Measurements from ENCODE around the gene PDE6G. TPM values are rescaled to one million over a fixed set of nuclear protein-coding genes. Genes with fewer than 3 reads are reported as not detected.

Gene PDE6G
- total and polyA plus RNA-seq, 9 donors, result 0.22 to 1.3 (median 0.39) TPM; not detected in 6

DNA sequence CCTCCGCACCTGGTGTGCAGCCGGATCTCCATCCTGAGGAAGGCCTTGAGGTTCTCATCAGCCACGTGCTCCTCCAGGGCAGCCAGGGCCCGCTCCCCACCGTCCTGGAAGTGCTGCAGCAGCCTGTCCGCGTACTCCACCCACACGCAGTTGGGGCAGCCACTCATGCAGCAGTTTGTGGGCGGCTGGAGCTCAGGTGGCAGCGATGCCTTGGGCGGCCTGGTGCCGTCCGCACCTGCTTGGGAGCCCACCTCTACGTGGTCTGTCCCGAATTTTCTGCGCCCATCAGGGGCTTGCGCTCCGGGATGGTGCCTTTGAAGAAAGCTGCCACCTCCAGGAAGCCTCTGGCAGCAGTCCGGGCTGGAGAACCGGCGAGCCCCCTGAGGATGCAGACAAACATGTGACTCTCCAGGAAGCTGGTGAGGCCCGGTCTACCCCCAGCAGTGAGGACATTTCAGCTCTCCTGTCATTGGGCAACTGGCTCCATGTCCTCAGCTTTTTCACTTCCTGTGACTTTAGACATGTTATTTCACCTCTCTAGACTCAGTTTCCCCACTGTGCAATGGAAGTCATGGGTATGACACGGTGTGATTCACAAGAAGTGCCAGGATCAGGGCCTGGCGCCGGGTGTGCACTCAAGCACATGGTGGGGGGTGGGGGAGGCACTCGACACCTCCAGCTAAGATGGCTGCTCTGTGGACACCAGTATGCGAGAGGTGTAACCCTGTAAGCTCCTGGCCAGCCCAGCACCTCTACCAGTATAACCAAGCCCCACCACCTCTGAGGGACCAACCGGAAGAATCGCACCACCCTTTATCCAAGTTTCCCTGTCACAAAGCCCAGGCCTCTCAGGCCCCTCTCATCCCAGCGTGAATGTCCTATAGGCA is 9.1 kb upstream of the PDE6G start:
- no peaks in the 10 kb centered on the region for H3K36me3 ChIP-seq
- no peak for DNase-seq
- peak overlapping the region; percentile 55 for H3K4me3 ChIP-seq
- intact Hi-C loops (cut with DNase I), result no loop called here
- H3K27ac ChIP-seq, result peak overlapping the region; percentile 32 to 78
- WGBS, 3 donors, result 58 to 63% (median 59%) methylated on average over 25 to 30 of the region's 30 CpGs
- H3K9me3 ChIP-seq, result no peaks in the 10 kb centered on the region
- no peaks in the 10 kb centered on the region for H3K27me3 ChIP-seq
- TF ChIP-seq EP300 (IDR thresholded peaks at IDR 0.05), result no peak
- TF ChIP-seq POLR2A (IDR thresholded peaks at IDR 0.05), result no peak
- TF ChIP-seq, protein P1, sequence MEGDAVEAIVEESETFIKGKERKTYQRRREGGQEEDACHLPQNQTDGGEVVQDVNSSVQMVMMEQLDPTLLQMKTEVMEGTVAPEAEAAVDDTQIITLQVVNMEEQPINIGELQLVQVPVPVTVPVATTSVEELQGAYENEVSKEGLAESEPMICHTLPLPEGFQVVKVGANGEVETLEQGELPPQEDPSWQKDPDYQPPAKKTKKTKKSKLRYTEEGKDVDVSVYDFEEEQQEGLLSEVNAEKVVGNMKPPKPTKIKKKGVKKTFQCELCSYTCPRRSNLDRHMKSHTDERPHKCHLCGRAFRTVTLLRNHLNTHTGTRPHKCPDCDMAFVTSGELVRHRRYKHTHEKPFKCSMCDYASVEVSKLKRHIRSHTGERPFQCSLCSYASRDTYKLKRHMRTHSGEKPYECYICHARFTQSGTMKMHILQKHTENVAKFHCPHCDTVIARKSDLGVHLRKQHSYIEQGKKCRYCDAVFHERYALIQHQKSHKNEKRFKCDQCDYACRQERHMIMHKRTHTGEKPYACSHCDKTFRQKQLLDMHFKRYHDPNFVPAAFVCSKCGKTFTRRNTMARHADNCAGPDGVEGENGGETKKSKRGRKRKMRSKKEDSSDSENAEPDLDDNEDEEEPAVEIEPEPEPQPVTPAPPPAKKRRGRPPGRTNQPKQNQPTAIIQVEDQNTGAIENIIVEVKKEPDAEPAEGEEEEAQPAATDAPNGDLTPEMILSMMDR (IDR thresholded peaks at IDR 0.05), result no peak
- peaks cover 12% of the 10 kb centered on the region for H3K4me1 ChIP-seq (ENCODE audit: insufficient read depth)

DNA sequence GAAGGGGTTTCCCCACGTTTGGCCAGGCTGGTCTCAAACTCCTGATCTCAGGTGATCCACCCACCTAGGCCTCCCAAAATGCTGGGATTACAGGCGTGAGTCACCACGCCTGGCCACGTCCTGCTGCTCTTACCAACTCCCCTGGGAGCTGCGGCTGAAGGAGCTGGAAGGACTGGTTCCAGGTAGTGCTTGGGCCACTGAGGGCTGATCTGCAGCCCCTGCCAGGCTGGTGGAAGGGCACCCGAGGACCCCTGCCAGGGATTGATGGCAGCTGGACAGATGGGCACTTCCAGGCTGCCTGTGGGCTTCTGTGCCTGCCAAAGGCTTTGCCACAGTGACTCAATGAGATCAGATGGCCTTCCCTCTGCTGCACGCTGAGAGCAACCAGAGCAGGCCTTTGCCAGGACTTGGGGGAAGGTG is 7.7 kb upstream of the PDE6G start:
- WGBS, 3 donors, result 77 to 86% (median 86%) methylated on average over 7 of the region's 7 CpGs
- Histone ChIP-seq H3K4me1 (ENCODE audit: insufficient read depth) (peaks cover 12% of the 10 kb centered on the region), H3K4me3 (no peak overlapping the region), H3K27ac (no peak overlapping the region), H3K36me3 (no peaks in the 10 kb centered on the region), H3K9me3 (no peaks in the 10 kb centered on the region), H3K27me3 (no peaks in the 10 kb centered on the region)
- DNase-seq, result no peak
- intact Hi-C loops (cut with DNase I), result no loop called here
- no peak for TF ChIP-seq POLR2A (IDR thresholded peaks at IDR 0.05)
- TF ChIP-seq, protein P1 (IDR thresholded peaks at IDR 0.05), result no peak
- TF ChIP-seq EP300 (IDR thresholded peaks at IDR 0.05), result no peak

DNA sequence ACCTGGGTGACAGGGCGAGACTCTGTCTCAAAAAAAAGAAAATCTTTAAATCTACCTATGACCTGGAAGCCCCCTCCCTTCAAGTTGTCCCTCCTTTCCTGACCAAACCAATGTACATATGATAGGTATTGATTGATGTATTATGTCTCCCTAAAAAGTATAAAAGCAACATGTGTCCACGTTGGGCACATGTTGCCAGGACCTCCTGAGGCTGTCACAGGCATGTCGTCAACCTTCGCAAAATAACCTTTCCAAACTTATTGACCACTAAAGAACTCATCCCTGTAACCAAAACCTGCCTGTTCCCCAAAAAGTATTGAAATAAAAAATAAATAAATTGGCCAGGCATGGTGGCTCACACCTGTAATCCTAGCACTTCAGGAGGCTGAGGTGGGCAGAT is 5.7 kb upstream of the PDE6G start:
- WGBS, 3 donors, result 90 to 94% (median 90%) methylated on average over 4 of the region's 4 CpGs
- no peaks in the 10 kb centered on the region for H3K27me3 ChIP-seq
- TF ChIP-seq EP300 (IDR thresholded peaks at IDR 0.05) (no peak), POLR2A (IDR thresholded peaks at IDR 0.05) (no peak)
- TF ChIP-seq, protein P1 (IDR thresholded peaks at IDR 0.05), result no peak
- no peak for DNase-seq
- H3K4me1 ChIP-seq (ENCODE audit: insufficient read depth), result peaks cover 9% of the 10 kb centered on the region
- no peaks in the 10 kb centered on the region for H3K9me3 ChIP-seq
- intact Hi-C loops (cut with DNase I), result no loop called here
- no peak overlapping the region for H3K4me3 ChIP-seq
- no peak overlapping the region for H3K27ac ChIP-seq
- H3K36me3 ChIP-seq, result no peaks in the 10 kb centered on the region

DNA sequence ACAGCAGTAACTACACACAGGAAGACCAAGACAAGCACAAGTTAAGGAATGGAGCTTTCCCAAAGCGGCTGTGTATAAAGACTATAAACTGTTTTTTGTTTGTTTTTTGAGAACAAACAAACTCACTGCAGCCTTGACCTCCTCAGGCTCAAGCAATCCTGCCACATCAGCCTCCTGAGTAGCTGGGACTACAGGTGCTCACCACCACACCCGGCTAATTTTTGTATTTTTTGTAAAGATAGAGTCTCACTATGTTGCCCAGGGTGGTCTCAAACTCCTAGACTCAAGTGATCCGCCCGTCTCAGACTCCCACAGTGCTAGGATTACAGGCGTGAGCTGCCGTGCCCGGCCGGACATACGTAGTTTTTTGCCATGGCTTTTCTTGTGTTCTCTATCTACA is 4.1 kb upstream of the PDE6G start:
- no peaks in the 10 kb centered on the region for H3K36me3 ChIP-seq
- WGBS, 3 donors, result 83 to 94% (median 91%) methylated on average over 9 of the region's 9 CpGs

More for the DNA sequence above, 4.1 kb upstream of the PDE6G start:
- H3K4me1 ChIP-seq (ENCODE audit: insufficient read depth), result peaks cover 4% of the 10 kb centered on the region
- TF ChIP-seq, protein P1 (IDR thresholded peaks at IDR 0.05), result no peak
- no peak for TF ChIP-seq EP300 (IDR thresholded peaks at IDR 0.05)
- no peak for TF ChIP-seq POLR2A (IDR thresholded peaks at IDR 0.05)
- H3K27me3 ChIP-seq, result no peaks in the 10 kb centered on the region
- no peak overlapping the region for H3K27ac ChIP-seq
- intact Hi-C loops (cut with DNase I), result no loop called here
- H3K9me3 ChIP-seq, result no peaks in the 10 kb centered on the region
- no peak overlapping the region for H3K4me3 ChIP-seq
- DNase-seq, result no peak
